ENCODE results near the gene TAS2R41. TPM values are rescaled to one million over a fixed set of nuclear protein-coding genes. Genes with fewer than 3 reads are reported as not detected.
A peak's percentile ranks its signal among the peaks of the same experiment; 100 is the strongest.

Gene TAS2R41
- total RNA-seq, 4 donors from 2014 or later: not detected

DNA sequence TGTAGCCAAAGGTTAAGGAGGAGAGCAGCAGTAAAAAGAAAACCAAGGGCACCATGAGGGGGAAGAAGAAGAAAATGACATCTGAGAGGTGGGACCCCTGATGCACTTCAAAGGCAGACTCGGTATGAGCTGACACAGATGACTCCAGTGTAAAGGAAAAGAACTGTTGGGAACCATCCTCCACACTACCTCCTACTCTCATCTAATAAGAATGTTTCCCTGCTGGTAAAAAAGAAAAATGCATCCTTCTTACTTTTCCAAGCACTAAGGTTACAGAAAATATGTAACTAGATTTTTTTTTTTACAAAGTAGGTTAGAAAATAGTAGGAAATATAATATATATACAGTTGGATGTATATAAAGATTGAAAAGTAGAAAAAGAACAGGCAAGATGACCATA lies 16.9 kb downstream of the TAS2R41 start:
- H3K27me3 ChIP-seq: no peaks in the 10 kb centered on the region
- TF ChIP-seq, protein P1, sequence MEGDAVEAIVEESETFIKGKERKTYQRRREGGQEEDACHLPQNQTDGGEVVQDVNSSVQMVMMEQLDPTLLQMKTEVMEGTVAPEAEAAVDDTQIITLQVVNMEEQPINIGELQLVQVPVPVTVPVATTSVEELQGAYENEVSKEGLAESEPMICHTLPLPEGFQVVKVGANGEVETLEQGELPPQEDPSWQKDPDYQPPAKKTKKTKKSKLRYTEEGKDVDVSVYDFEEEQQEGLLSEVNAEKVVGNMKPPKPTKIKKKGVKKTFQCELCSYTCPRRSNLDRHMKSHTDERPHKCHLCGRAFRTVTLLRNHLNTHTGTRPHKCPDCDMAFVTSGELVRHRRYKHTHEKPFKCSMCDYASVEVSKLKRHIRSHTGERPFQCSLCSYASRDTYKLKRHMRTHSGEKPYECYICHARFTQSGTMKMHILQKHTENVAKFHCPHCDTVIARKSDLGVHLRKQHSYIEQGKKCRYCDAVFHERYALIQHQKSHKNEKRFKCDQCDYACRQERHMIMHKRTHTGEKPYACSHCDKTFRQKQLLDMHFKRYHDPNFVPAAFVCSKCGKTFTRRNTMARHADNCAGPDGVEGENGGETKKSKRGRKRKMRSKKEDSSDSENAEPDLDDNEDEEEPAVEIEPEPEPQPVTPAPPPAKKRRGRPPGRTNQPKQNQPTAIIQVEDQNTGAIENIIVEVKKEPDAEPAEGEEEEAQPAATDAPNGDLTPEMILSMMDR (IDR thresholded peaks at IDR 0.05): no peak
- TF ChIP-seq POLR2A (IDR thresholded peaks at IDR 0.05) (no peak), EP300 (IDR thresholded peaks at IDR 0.05) (no peak), POLR2AphosphoS5 (IDR thresholded peaks at IDR 0.05) (no peak)
- no peak for ATAC-seq
- H3K36me3 ChIP-seq: no peaks in the 10 kb centered on the region
- no peak overlapping the region for H3K27ac ChIP-seq
- no peaks in the 10 kb centered on the region for H3K9me3 ChIP-seq
- 36 to 47% methylated on average over 1 of the region's 1 CpG for WGBS, 2 donors (ENCODE audit: low coverage in 1 of 2)
- no peak overlapping the region for H3K4me3 ChIP-seq
- peaks cover 0 to 3% (median 0%) of the 10 kb centered on the region in 3 donors for H3K4me1 ChIP-seq

DNA sequence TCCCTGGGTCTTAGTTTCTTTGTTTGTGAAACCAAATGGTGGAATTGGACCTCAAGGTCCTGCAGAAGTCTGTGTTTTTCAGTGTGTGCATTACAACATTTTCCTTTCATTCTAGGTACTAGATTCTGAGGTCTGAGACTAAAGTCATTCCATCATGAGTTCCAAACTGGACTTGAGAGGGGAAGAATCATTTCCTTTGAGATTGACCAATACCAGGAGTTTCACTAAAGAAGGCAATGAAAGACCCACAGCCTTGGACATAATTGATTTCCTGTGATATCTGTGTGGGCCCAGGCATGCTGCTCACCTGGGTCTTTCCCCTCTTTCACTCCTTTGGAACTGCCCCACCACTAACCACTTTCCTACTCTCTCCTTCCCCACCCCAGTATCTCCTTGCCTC lies 18.2 kb downstream of the TAS2R41 start:
- no peaks in the 10 kb centered on the region for H3K9me3 ChIP-seq
- no peaks in the 10 kb centered on the region for H3K36me3 ChIP-seq
- peaks cover 0 to 3% (median 0%) of the 10 kb centered on the region in 3 donors for H3K4me1 ChIP-seq
- no peaks in the 10 kb centered on the region for H3K27me3 ChIP-seq
- H3K27ac ChIP-seq: no peak overlapping the region
- no peak for TF ChIP-seq POLR2A (IDR thresholded peaks at IDR 0.05)
- TF ChIP-seq EP300 (IDR thresholded peaks at IDR 0.05): no peak
- no peak for TF ChIP-seq POLR2AphosphoS5 (IDR thresholded peaks at IDR 0.05)
- TF ChIP-seq, protein P1 (IDR thresholded peaks at IDR 0.05): no peak
- no peak overlapping the region for H3K4me3 ChIP-seq
- no peak for ATAC-seq

DNA sequence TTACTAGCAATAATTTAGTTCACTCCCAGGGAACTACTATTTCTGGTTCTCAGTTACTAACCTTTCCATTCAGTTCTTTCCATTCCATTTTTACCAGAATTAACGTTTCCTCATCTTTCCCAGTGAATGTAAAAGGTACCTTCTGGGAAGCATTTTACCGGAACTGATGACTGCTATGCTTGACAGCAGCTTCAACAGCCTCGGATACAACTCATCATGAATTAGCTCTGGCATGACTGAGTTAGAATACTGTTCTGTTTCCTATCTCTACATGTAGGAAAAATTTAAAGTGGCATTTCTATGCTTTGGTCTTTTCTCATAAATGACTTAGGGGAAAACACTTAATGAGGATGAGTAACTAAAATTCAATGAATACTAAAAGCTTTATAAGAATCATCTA lies 18.6 kb downstream of the TAS2R41 start:
- Histone ChIP-seq H3K9me3 (no peaks in the 10 kb centered on the region), H3K27me3 (no peaks in the 10 kb centered on the region), H3K36me3 (no peaks in the 10 kb centered on the region), H3K4me3 (no peak overlapping the region), H3K4me1 (peaks cover 0 to 3% (median 0%) of the 10 kb centered on the region in 3 donors), H3K27ac (no peak overlapping the region)
- TF ChIP-seq, protein P1 (IDR thresholded peaks at IDR 0.05): no peak
- no peak for TF ChIP-seq EP300 (IDR thresholded peaks at IDR 0.05)
- TF ChIP-seq POLR2AphosphoS5 (IDR thresholded peaks at IDR 0.05): no peak
- TF ChIP-seq POLR2A (IDR thresholded peaks at IDR 0.05): no peak
- no peak for ATAC-seq
- 40 to 56% methylated on average over 3 of the region's 3 CpGs for WGBS, 2 donors (ENCODE audit: low coverage in 1 of 2)

DNA sequence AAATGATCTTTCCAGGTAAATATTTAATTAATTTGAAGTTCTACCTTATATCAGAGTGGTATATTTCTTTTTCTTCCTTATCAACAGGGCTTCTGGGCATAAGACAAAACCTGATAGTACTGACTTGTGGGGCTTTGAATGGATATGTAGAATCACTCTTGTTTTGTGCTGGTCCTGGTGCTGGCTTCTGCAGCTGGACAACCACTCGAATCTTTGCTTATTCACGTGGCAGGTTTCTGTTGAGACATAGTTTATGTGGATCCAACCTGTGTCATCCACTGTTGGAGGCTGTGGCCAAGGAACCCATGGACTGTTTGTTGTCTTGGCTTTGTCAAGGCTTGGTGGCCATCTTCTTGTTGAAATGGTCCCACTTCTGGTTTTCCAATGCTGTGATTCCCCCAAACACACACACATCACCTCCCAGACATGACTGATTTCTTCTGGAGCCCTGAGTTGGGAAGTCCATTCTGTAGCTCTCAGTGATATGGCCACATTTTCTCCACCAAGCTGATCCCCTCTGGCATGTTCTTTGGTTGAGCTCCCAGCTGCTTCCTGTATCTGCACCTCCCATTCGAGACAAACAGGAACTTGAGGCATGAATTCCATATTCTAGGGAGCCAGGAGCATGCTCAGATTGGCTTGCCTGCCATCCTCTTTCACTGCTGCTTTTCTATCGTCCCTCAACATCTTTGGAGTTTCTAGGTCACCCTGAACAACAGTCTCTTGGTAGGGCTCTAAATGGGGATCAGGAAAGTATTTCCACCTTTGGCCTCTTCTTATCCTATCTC lies 19.5 kb downstream of the TAS2R41 start:
- no peak for ATAC-seq
- Histone ChIP-seq H3K4me1 (peaks cover 0 to 3% (median 0%) of the 10 kb centered on the region in 3 donors), H3K9me3 (no peaks in the 10 kb centered on the region), H3K36me3 (no peaks in the 10 kb centered on the region), H3K4me3 (no peak overlapping the region), H3K27ac (no peak overlapping the region), H3K27me3 (no peaks in the 10 kb centered on the region)
- 17 to 76% methylated on average over 1 to 3 of the region's 4 CpGs for WGBS, 2 donors (ENCODE audit: low coverage in 1 of 2)
- TF ChIP-seq, protein P1 (IDR thresholded peaks at IDR 0.05): no peak
- TF ChIP-seq POLR2AphosphoS5 (IDR thresholded peaks at IDR 0.05) (no peak), POLR2A (IDR thresholded peaks at IDR 0.05) (no peak)

DNA sequence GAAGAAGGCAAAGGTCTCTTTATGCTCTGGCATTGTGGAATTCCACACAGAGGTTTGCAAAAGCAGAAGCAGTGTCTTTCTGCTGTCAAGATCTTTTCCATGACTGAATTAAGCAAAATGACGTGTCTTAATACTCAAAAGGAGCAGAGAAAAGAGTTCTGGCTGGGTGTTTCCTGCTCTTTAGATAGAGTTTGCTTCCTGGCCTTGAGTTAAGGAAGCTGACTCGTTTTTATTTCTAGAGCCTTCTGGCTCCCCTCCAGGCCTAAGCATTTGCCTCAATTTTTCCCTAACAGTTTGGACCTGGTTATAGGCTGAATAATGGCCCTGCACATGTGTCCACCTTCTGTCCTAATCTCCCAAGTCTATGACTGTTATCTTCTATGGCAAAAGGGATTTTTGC lies 21.6 kb downstream of the TAS2R41 start:
- H3K27ac ChIP-seq: peak overlapping the region in 3 of 4 donors; percentile 42 to 71 (median 67)
- H3K36me3 ChIP-seq: no peaks in the 10 kb centered on the region
- H3K9me3 ChIP-seq: no peaks in the 10 kb centered on the region
- peaks cover 0 to 3% (median 0%) of the 10 kb centered on the region in 3 donors for H3K4me1 ChIP-seq
- peak; percentile 57 for ATAC-seq
- 17 to 19% methylated on average over 2 of the region's 2 CpGs for WGBS, 2 donors (ENCODE audit: low coverage in 1 of 2)
- TF ChIP-seq EP300 (IDR thresholded peaks at IDR 0.05) (no peak), POLR2A (IDR thresholded peaks at IDR 0.05) (no peak), POLR2AphosphoS5 (IDR thresholded peaks at IDR 0.05) (no peak)
- TF ChIP-seq, protein P1 (IDR thresholded peaks at IDR 0.05): no peak
- no peak overlapping the region for H3K4me3 ChIP-seq
- H3K27me3 ChIP-seq: no peaks in the 10 kb centered on the region
